HCT116 (cell line): ENCODE measurements around the gene PTPRS. TPM values are rescaled to one million over a fixed set of nuclear protein-coding genes. Genes with fewer than 3 reads are reported as not detected.

ENCODE experiments used
- ATAC-seq: fragments of 200-7000 bp; cut with Tn5 transposase; 2 replicates; pipeline ENCODE4 v1.9.1; 2020; ENCODE audit warnings: mild to moderate bottlenecking, moderate library complexity
- BruUV-seq: library from RNA; stranded (reverse); fragments of 400-500 nt; replicated peaks from 2 replicates; lab custom pipeline; 2021; lab: Mats Ljungman, UMichigan
- CTCF ChIA-PET: fragments of 300-600 bp; sonication (Branson Sonifier 250); formaldehyde crosslinking; loops from one replicate; lab custom pipeline; 2021; ENCODE audit warnings: antibody characterized with exemption; lab: Charles Lee
- POLR2A ChIA-PET: fragments of 300-600, 350-600 bp; sonication (Branson Sonifier 250); formaldehyde crosslinking; loops from one replicate; lab custom pipeline; 2021; ENCODE audit warnings: antibody characterized with exemption; lab: Charles Lee
- RAD21 ChIA-PET, 2 experiments: fragments of 300-600 bp; sonication (Branson Sonifier 250); formaldehyde crosslinking; loops; one replicate each; lab custom pipeline; 2023; ENCODE audit warnings: low total read pairs in 2 of 2; ENCODE audit not compliant: uncharacterized antibody in 2 of 2, unreplicated experiment in 2 of 2, low non-redundant PET in 1 of 2; lab: Charles Lee
- DNase-seq: peaks from one replicate; pipeline ENCODE4 v3.0.0-alpha.2; 2010; ENCODE audit warnings: low read depth, low spot score
- H2AFZ ChIP-seq: fragments of 200-600 bp; shearing (Covaris generic), sonication (generic); 2 replicates; pipeline ENCODE4 v1.6.1; 2017; ENCODE audit warnings: low read depth, mixed run types, mixed read lengths, antibody characterized with exemption, low read length; ENCODE audit not compliant: poor library complexity, severe bottlenecking
- H3K27ac ChIP-seq: 2 replicates; pipeline ENCODE4 v1.5.1; 2012; ENCODE audit warnings: low read depth, low read length
- H3K27me3 ChIP-seq: fragments of 200-600 bp; sonication (generic); 2 replicates; pipeline ENCODE4 v1.6.1; 2016; ENCODE audit warnings: mixed run types, low read length, mixed read lengths; ENCODE audit not compliant: insufficient read depth
- H3K36me3 ChIP-seq, 2 experiments: fragments of 200-500 bp in 1 of 2; fragments of 200-600 bp in 1 of 2; sonication (Bioruptor generic) in 1 of 2; sonication (generic) in 1 of 2; 2 replicates each; pipeline versions ENCODE4 v1.5.1 to v1.6.1; 2014 to 2016; ENCODE audit warnings: low read length in 2 of 2, inconsistent platforms in 1 of 2, mixed read lengths in 1 of 2, mixed run types in 1 of 2; ENCODE audit not compliant: insufficient read depth in 2 of 2, control insufficient read depth in 1 of 2
- H3K4me1 ChIP-seq, 2 experiments: fragments of 200-600 bp in 1 of 2; sonication (generic) in 1 of 2; 2 replicates each; pipeline versions ENCODE4 v1.5.1 to v1.6.1; 2012 to 2017; ENCODE audit warnings: low read length in 2 of 2, inconsistent platforms in 1 of 2, mild to moderate bottlenecking in 1 of 2, mixed read lengths in 1 of 2, mixed run types in 1 of 2, moderate library complexity in 1 of 2; ENCODE audit not compliant: insufficient read depth in 2 of 2, control insufficient read depth in 1 of 2
- H3K4me2 ChIP-seq: fragments of 200-600 bp; sonication (generic); 2 replicates; pipeline ENCODE4 v1.6.1; 2017; ENCODE audit warnings: mixed run types, low read length, mixed read lengths
- H3K4me3 ChIP-seq, 2 experiments: fragments of 200-600 bp in 1 of 2; sonication (generic) in 1 of 2; replicated peaks in 1 of 2; 2 replicates each; pipeline ENCODE4 v1.5.1; 2011 to 2016; ENCODE audit warnings: low read length in 2 of 2, control low read depth in 1 of 2, low read depth in 1 of 2, mild to moderate bottlenecking in 1 of 2, mixed read lengths in 1 of 2, mixed run types in 1 of 2
- H3K79me2 ChIP-seq: fragments of 200-600 bp; sonication (generic); 2 replicates; pipeline ENCODE4 v1.6.1; 2017; ENCODE audit warnings: mild to moderate bottlenecking, mixed run types, low read length, moderate library complexity, mixed read lengths; ENCODE audit not compliant: insufficient read depth
- H3K9ac ChIP-seq: fragments of 200-600 bp; sonication (generic); 2 replicates; pipeline ENCODE4 v1.6.1; 2016; ENCODE audit warnings: low read length, mixed read lengths
- H3K9me2 ChIP-seq: fragments of 200-600 bp; sonication (generic), shearing (Covaris generic); 2 replicates; pipeline ENCODE4 v1.6.1; 2017; ENCODE audit warnings: mixed run types, mild to moderate bottlenecking, moderate library complexity; ENCODE audit not compliant: insufficient read depth
- H3K9me3 ChIP-seq, 2 experiments: fragments of 200-500 bp in 1 of 2; fragments of 200-600 bp in 1 of 2; sonication (Bioruptor generic) in 1 of 2; sonication (generic) in 1 of 2; 2 replicates each; pipeline ENCODE4 v1.6.1; 2014 to 2017; ENCODE audit warnings: low read length in 2 of 2, mixed read lengths in 2 of 2, inconsistent platforms in 1 of 2, low read depth in 1 of 2, mild to moderate bottlenecking in 1 of 2, mixed run types in 1 of 2, moderate library complexity in 1 of 2; ENCODE audit not compliant: control insufficient read depth in 1 of 2, insufficient read depth in 1 of 2
- H4K20me1 ChIP-seq: fragments of 200-600 bp; sonication (generic), shearing (Covaris generic); 2 replicates; pipeline ENCODE4 v1.6.1; 2017; ENCODE audit warnings: mixed run types, mild to moderate bottlenecking, moderate library complexity; ENCODE audit not compliant: insufficient read depth
- ATF3 ChIP-seq: IDR thresholded peaks from 2 replicates; pipeline ENCODE4 v1.6.1; 2012
- JUND ChIP-seq: IDR thresholded peaks from 2 replicates; pipeline ENCODE4 v1.6.1; 2012
- REST ChIP-seq: IDR thresholded peaks from 2 replicates; pipeline ENCODE4 v1.6.1; 2012; ENCODE audit warnings: low read depth
- SRF ChIP-seq: IDR thresholded peaks from 2 replicates; pipeline ENCODE4 v1.6.1; 2012; ENCODE audit warnings: low read depth
- TCF7L2 ChIP-seq: IDR thresholded peaks from 2 replicates; pipeline ENCODE4 v1.7.0; 2011; ENCODE audit warnings: borderline replicate concordance, inconsistent platforms; ENCODE audit not compliant: insufficient read depth, insufficient read length; ENCODE audit errors: extremely low read depth
- intact Hi-C: fragments of 100-400 bp; cut with micrococcal nuclease; formaldehyde crosslinking; loops from 2 replicates; pipeline ENCODE4 v1.10.0; 2022
- total RNA-seq: library from RNA; stranded (reverse); gene quantifications from one replicate; pipeline ENCODE4 v1.2.1, GENCODE V29; 2021; ENCODE audit not compliant: unreplicated experiment
- TF ChIP-seq, protein P1 (sequence below), 3 experiments: fragments of 200-600 bp in 1 of 3; sonication (generic) in 1 of 3; IDR thresholded peaks in 2 of 3; conservative IDR thresholded peaks in 1 of 3; 2 replicates each; pipeline ENCODE4 v1.5.1; 2012 to 2017; ENCODE audit warnings: low read depth in 2 of 3, low read length in 2 of 3, antibody characterized with exemption in 1 of 3, borderline replicate concordance in 1 of 3, control low read depth in 1 of 3, mild to moderate bottlenecking in 1 of 3, mixed read lengths in 1 of 3, mixed run types in 1 of 3, moderate library complexity in 1 of 3; ENCODE audit not compliant: insufficient read depth in 1 of 3

PTPRS gene
- total RNA-seq, 1 experiment from 2014 or later: 123 TPM

- TF ChIP-seq, protein P1, sequence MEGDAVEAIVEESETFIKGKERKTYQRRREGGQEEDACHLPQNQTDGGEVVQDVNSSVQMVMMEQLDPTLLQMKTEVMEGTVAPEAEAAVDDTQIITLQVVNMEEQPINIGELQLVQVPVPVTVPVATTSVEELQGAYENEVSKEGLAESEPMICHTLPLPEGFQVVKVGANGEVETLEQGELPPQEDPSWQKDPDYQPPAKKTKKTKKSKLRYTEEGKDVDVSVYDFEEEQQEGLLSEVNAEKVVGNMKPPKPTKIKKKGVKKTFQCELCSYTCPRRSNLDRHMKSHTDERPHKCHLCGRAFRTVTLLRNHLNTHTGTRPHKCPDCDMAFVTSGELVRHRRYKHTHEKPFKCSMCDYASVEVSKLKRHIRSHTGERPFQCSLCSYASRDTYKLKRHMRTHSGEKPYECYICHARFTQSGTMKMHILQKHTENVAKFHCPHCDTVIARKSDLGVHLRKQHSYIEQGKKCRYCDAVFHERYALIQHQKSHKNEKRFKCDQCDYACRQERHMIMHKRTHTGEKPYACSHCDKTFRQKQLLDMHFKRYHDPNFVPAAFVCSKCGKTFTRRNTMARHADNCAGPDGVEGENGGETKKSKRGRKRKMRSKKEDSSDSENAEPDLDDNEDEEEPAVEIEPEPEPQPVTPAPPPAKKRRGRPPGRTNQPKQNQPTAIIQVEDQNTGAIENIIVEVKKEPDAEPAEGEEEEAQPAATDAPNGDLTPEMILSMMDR (IDR thresholded peaks at IDR 0.05 in 2 of 3, conservative IDR thresholded peaks at IDR 0.05 in 1 of 3; ENCODE audit: borderline replicate concordance in 1 of 3, insufficient read depth in 1 of 3, low read depth in 2 of 3, low read length in 2 of 3): no peak
- TF ChIP-seq TCF7L2: no peak
- no peak for TF ChIP-seq SRF
- no peak for TF ChIP-seq ATF3
- TF ChIP-seq, all 23 proteins: peak for 0
Measured at GRCh38 chr19:5356918-5357317, 16.3 kb upstream of the PTPRS start (continued).

DNA sequence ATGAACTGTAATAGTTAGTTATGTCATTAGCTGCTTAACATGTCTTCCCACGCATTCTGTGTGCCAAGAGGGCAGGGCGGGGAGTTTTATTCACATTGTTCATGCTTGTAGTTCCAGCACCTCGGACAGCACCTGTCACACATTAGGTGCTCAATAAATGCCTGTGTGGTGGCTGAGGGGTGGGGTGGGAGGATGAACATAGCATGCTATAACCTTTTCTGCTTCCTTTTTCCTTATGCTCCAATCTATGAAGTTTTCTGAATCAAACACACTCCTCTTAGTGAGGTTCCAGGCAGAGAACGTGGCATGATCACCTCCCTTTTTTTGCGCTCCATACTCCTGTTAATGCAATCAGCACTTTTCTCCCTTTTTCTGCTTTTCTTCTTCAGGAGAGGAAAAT, 15.8 kb upstream of the PTPRS start:
- ChIA-PET RAD21 (no interaction called here), POLR2A (no interaction called here), CTCF (no interaction called here)
- BruUV-seq: no TSS peak
- DNase-seq: no peak
- Histone ChIP-seq H3K9ac (no peak overlapping the region), H3K4me2 (no peak overlapping the region), H3K27me3 (no peaks in the 10 kb centered on the region), H3K9me3 (no peaks in the 10 kb centered on the region), H3K4me1 (peaks cover 0 to 26% of the 10 kb centered on the region in 2 experiments; a peak in 2 of 4 replicates), H3K79me2 (no peaks in the 10 kb centered on the region), H4K20me1 (no peaks in the 10 kb centered on the region), H3K4me3 (no peak overlapping the region), H2AFZ (no peak overlapping the region), H3K36me3 (no peaks in the 10 kb centered on the region), H3K27ac (no peak overlapping the region), H3K9me2 (no peaks in the 10 kb centered on the region)
- intact Hi-C loops: no loop called here
- ATAC-seq: no peak
- TF ChIP-seq JUND (no peak), REST (peak; percentile 78)
